K562 (cell line): Measurements from ENCODE around the gene ATG13. TPM values are rescaled to one million over a fixed set of nuclear protein-coding genes. Genes with fewer than 3 reads are reported as not detected.

Experiments
- ARNT ChIP-seq, 2 experiments: fragments of 450-650 bp; IDR thresholded peaks; 2 replicates each; pipeline ENCODE4 v1.6.1; 2016; ENCODE audit warnings: mild to moderate bottlenecking in 1 of 2
- ATF7 ChIP-seq: fragments of 450-650 bp; IDR thresholded peaks from 2 replicates; pipeline ENCODE4 v1.7.1; 2014; ENCODE audit warnings: mild to moderate bottlenecking, moderate library complexity
- HDAC1 ChIP-seq, 2 experiments: fragments of 450-650 bp; IDR thresholded peaks; 2 replicates each; pipeline ENCODE4 v1.6.1; 2016 to 2017; ENCODE audit warnings: inconsistent platforms in 1 of 2, mild to moderate bottlenecking in 1 of 2, moderate library complexity in 1 of 2
- MCM2 ChIP-seq: fragments of 450-650 bp; IDR thresholded peaks from 2 replicates; pipeline ENCODE4 v1.6.1; 2017; ENCODE audit warnings: low read depth, mild to moderate bottlenecking
- NCOR1 ChIP-seq: fragments of 450-650 bp; IDR thresholded peaks from 2 replicates; pipeline ENCODE4 v1.6.1; 2016; ENCODE audit warnings: mild to moderate bottlenecking, moderate library complexity
- NFRKB ChIP-seq: fragments of 450-650 bp; IDR thresholded peaks from 2 replicates; pipeline ENCODE4 v1.6.1; 2016; ENCODE audit warnings: low read depth
- PHB ChIP-seq: fragments of 250-450 bp; sonication (Bioruptor Pico); IDR thresholded peaks from 2 replicates; pipeline ENCODE4 v1.5.0; 2021
- RBBP5 ChIP-seq: fragments of 200-600 bp; sonication (generic); IDR thresholded peaks from 2 replicates; pipeline ENCODE4 v1.6.1; 2012; ENCODE audit warnings: borderline replicate concordance, mild to moderate bottlenecking, low read length, control low read depth, inconsistent platforms; ENCODE audit not compliant: insufficient read depth, poor library complexity, severe bottlenecking
- RBM34 ChIP-seq: fragments of 200-400 bp; formaldehyde crosslinking; IDR thresholded peaks from 2 replicates; pipeline ENCODE4 v1.6.1; 2018; ENCODE audit warnings: low read length, borderline replicate concordance; ENCODE audit not compliant: insufficient read depth
- SAFB2 ChIP-seq: fragments of 200-400 bp; formaldehyde crosslinking; IDR thresholded peaks from 2 replicates; pipeline ENCODE4 v1.6.1; 2018; ENCODE audit warnings: borderline replicate concordance, low read length, low read depth, moderate library complexity; ENCODE audit not compliant: severe bottlenecking
- SMARCA5 ChIP-seq: fragments of 450-650 bp; IDR thresholded peaks from 2 replicates; pipeline ENCODE4 v1.6.1; 2016
- TAF1 ChIP-seq: IDR thresholded peaks from 2 replicates; pipeline ENCODE4 v1.6.1; 2011; ENCODE audit warnings: mild to moderate bottlenecking, low read length, moderate library complexity; ENCODE audit not compliant: insufficient read depth, control insufficient read depth, severe bottlenecking; ENCODE audit errors: extremely low read depth
- ZNF212 ChIP-seq: fragments of 450-650 bp; formaldehyde crosslinking; IDR thresholded peaks from 2 replicates; pipeline ENCODE4 v1.4.0; 2020; ENCODE audit warnings: mild to moderate bottlenecking
- ZNF551 ChIP-seq: fragments of 250-450 bp; sonication (Bioruptor Pico); IDR thresholded peaks from 2 replicates; pipeline ENCODE4 v1.5.0; 2021; ENCODE audit warnings: mild to moderate bottlenecking, moderate library complexity
- polyA plus RNA-seq, 8 experiments: library from polyadenylated mRNA; depleted of rRNA in 4 of 8; stranded (reverse) in 5 of 8; unstranded in 3 of 8; fragments of >200 nt; fragmentation: Nextera tagmentation in 2 of 8; fragmentation: Illumina TruSeq in 1 of 8; extraction: Ambion mirVana in 2 of 8; extraction: Trizol in 1 of 8; gene quantifications; 2 replicates each; pipeline versions ENCODE4 v1.2.1 to v1.2.3, GENCODE V29; 2011 to 2014; ENCODE audit warnings: inconsistent platforms in 1 of 8, missing spikeins in 1 of 8
- total RNA-seq, 7 experiments: library from RNA; depleted of rRNA in 6 of 7; stranded (reverse); fragments of >200 nt in 6 of 7; fragmentation: Illumina TruSeq in 2 of 7; extraction: Trizol in 2 of 7; gene quantifications; 2 replicates each; pipeline versions ENCODE4 v1.2.1 to v1.2.3, GENCODE V29; 2011 to 2021; ENCODE audit warnings: low replicate concordance in 1 of 7
- TF ChIP-seq, protein P1 (sequence below): sonication (generic); formaldehyde crosslinking; IDR thresholded peaks from 2 replicates; pipeline ENCODE4 v1.8.1; 2023; ENCODE audit warnings: mild to moderate bottlenecking, missing genetic modification reagents
- TF ChIP-seq, protein P2 (sequence below): fragments of 250-450 bp; sonication (Bioruptor Pico); IDR thresholded peaks from 2 replicates; pipeline ENCODE4 v1.8.0; 2022; ENCODE audit warnings: inconsistent platforms, mild to moderate bottlenecking, moderate library complexity, borderline replicate concordance
- TF ChIP-seq, protein P3 (sequence below): fragments of 250-450 bp; sonication (Bioruptor Pico); IDR thresholded peaks from 2 replicates; pipeline ENCODE4 v1.5.1; 2021; ENCODE audit warnings: mild to moderate bottlenecking
- TF ChIP-seq, protein P4 (sequence below), 2 experiments: IDR thresholded peaks; 2 replicates each; pipeline ENCODE4 v1.6.1; 2011; ENCODE audit warnings: borderline replicate concordance in 1 of 2, control low read depth in 1 of 2, low read depth in 1 of 2, low read length in 1 of 2, mild to moderate bottlenecking in 1 of 2, mixed read lengths in 1 of 2, moderate library complexity in 1 of 2; ENCODE audit not compliant: insufficient read depth in 1 of 2, insufficient read length in 1 of 2, poor library complexity in 1 of 2, severe bottlenecking in 1 of 2; ENCODE audit errors: extremely low read depth in 1 of 2
- TF ChIP-seq, protein P5 (sequence below): fragments of 250-450 bp; sonication (Bioruptor Pico); IDR thresholded peaks from 2 replicates; pipeline ENCODE4 v1.5.0; 2021

Gene ATG13
- total and polyA plus RNA-seq, 9 of the 15 experiments (the other 6 are each of a cell fraction or from before 2014, with no cell fraction given) = 13.1 to 61.5 (median 36.5) TPM

DNA sequence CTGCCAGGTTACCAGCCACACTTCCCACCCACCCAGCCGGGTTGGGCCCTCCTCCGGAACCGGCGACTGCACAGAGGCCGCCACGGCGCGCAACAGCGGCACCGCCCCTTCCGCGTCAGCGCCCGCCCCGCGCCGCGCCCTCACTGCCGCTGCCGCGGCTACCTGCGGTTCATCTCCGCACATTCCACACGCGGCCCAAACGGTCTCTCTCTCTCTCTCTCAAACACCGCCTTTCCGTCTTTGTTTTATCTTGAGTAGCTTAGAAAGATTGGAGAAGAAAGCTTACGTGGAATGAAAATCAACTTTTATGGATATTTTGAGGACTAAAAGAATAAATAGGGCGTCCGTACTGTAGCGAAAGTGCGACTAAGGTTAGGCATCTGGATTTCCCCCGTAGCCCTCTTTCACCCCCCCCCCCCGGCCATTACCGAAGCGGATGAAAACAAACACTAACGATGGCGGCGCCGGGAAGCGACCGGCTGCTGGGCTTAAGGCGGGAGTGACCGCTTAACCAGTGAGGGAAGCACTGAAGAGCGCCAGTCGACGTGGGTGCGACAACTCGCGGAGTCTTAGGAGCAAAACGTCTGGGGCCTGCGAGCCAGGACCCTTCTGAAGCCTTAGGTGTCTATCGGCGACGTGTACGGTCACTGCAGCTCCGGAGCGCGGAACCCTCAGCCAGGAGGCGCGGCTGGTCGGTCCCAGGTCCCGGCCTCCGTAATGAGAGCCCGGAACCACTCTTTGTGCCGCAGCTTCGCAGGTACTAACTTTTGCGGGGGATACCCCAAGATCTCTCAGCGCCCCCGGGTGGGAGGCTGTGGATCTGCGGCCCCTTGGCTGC is at the start of gene ATG13, which contains the start of gene HARBI1 (continued):
- TF ChIP-seq, protein P1, sequence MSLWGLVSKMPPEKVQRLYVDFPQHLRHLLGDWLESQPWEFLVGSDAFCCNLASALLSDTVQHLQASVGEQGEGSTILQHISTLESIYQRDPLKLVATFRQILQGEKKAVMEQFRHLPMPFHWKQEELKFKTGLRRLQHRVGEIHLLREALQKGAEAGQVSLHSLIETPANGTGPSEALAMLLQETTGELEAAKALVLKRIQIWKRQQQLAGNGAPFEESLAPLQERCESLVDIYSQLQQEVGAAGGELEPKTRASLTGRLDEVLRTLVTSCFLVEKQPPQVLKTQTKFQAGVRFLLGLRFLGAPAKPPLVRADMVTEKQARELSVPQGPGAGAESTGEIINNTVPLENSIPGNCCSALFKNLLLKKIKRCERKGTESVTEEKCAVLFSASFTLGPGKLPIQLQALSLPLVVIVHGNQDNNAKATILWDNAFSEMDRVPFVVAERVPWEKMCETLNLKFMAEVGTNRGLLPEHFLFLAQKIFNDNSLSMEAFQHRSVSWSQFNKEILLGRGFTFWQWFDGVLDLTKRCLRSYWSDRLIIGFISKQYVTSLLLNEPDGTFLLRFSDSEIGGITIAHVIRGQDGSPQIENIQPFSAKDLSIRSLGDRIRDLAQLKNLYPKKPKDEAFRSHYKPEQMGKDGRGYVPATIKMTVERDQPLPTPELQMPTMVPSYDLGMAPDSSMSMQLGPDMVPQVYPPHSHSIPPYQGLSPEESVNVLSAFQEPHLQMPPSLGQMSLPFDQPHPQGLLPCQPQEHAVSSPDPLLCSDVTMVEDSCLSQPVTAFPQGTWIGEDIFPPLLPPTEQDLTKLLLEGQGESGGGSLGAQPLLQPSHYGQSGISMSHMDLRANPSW (CRISPR knock-in tag) = no peak
- TF ChIP-seq NFRKB (peak; percentile 91; the same call in 1 of the 2 replicates), ARNT (IDR thresholded peaks at IDR 0.05) (no peak), SMARCA5 (peak; percentile 28; the same call in 1 of the 2 replicates), ZNF551 (no peak), NCOR1 (no peak), RBM34 (no peak), SAFB2 (no peak), HDAC1 (IDR thresholded peaks at IDR 0.05) (peak in 1 of 2 experiments; percentile 69; a peak in 1 of 4 replicates), RBBP5 (peak; percentile 92), MCM2 (no peak), ATF7 (no peak), ZNF212 (no peak), PHB (no peak), TAF1 (peak; percentile 77)
- TF ChIP-seq, protein P2, sequence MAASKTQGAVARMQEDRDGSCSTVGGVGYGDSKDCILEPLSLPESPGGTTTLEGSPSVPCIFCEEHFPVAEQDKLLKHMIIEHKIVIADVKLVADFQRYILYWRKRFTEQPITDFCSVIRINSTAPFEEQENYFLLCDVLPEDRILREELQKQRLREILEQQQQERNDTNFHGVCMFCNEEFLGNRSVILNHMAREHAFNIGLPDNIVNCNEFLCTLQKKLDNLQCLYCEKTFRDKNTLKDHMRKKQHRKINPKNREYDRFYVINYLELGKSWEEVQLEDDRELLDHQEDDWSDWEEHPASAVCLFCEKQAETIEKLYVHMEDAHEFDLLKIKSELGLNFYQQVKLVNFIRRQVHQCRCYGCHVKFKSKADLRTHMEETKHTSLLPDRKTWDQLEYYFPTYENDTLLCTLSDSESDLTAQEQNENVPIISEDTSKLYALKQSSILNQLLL = no peak
- TF ChIP-seq, protein P3, sequence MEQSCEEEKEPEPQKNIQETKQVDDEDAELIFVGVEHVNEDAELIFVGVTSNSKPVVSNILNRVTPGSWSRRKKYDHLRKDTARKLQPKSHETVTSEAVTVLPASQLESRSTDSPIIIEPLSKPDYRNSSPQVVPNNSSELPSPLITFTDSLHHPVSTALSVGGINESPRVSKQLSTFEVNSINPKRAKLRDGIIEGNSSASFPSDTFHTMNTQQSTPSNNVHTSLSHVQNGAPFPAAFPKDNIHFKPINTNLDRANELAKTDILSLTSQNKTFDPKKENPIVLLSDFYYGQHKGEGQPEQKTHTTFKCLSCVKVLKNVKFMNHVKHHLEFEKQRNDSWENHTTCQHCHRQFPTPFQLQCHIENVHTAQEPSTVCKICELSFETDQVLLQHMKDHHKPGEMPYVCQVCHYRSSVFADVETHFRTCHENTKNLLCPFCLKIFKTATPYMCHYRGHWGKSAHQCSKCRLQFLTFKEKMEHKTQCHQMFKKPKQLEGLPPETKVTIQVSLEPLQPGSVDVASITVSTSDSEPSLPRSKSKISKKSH = no peak
- TF ChIP-seq, protein P4, sequence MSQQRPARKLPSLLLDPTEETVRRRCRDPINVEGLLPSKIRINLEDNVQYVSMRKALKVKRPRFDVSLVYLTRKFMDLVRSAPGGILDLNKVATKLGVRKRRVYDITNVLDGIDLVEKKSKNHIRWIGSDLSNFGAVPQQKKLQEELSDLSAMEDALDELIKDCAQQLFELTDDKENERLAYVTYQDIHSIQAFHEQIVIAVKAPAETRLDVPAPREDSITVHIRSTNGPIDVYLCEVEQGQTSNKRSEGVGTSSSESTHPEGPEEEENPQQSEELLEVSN (IDR thresholded peaks at IDR 0.05; ENCODE audit: borderline replicate concordance in 1 of 2, extremely low read depth in 1 of 2, insufficient read depth in 1 of 2, insufficient read length in 1 of 2, low read depth in 1 of 2, low read length in 1 of 2, poor library complexity in 1 of 2, severe bottlenecking in 1 of 2) = peak; percentile 54 to 67
- TF ChIP-seq, protein P5, sequence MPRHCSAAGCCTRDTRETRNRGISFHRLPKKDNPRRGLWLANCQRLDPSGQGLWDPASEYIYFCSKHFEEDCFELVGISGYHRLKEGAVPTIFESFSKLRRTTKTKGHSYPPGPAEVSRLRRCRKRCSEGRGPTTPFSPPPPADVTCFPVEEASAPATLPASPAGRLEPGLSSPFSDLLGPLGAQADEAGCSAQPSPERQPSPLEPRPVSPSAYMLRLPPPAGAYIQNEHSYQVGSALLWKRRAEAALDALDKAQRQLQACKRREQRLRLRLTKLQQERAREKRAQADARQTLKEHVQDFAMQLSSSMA (CRISPR knock-in tag) = no peak
